HG02571 (cell line): Measurements from ENCODE around the gene L1CAM.

Source experiments
- ATAC-seq: cut with Tn5 transposase; IDR thresholded peaks from one replicate; pipeline ENCODE4 v1.9.1; 2021; ENCODE audit warnings: mild to moderate bottlenecking, moderate library complexity; ENCODE audit not compliant: unreplicated experiment

The L1CAM gene

GRCh38 chrX:153905481-153906095, 19.6 kb upstream of the L1CAM start:
- no peak for ATAC-seq

GRCh38 chrX:153903991-153904957, 18.3 kb upstream of the L1CAM start, which contains the start of gene AVPR2:
TSS of gene AVPR2 (plus strand) at chrX:153904673. CDS start at chrX:153905146, 473 bp downstream.
- no peak for ATAC-seq

GRCh38 chrX:153903238-153903980, 17.4 kb upstream of the L1CAM start:
- ATAC-seq = no peak

GRCh38 chrX:153902385-153902784, 16.4 kb upstream of the L1CAM start:
- ATAC-seq = no peak

- no peak for ATAC-seq
Measured at GRCh38 chrX:153901753-153902140, 15.8 kb upstream of the L1CAM start.

- ATAC-seq = peak; percentile 71
Measured at GRCh38 chrX:153900831-153901752, 15.1 kb upstream of the L1CAM start.

- no peak for ATAC-seq
Measured at GRCh38 chrX:153897899-153898298, 11.9 kb upstream of the L1CAM start.

- no peak for ATAC-seq
Measured at GRCh38 chrX:153889123-153889522, 3.1 kb upstream of the L1CAM start.

- no peak for ATAC-seq
Measured at GRCh38 chrX:153888344-153888743, 2.4 kb upstream of the L1CAM start.

- no peak for ATAC-seq
Measured at GRCh38 chrX:153887385-153887784, 1.4 kb upstream of the L1CAM start.

- ATAC-seq = no peak
Measured at GRCh38 chrX:153886915-153887314, 942 bp upstream of the L1CAM start.

GRCh38 chrX:153885208-153885787, 675 bp downstream of the L1CAM start:
- no peak for ATAC-seq

GRCh38 chrX:153884590-153884989, 1.4 kb downstream of the L1CAM start:
- no peak for ATAC-seq

GRCh38 chrX:153884136-153884535, 1.8 kb downstream of the L1CAM start:
- ATAC-seq = no peak

- ATAC-seq = no peak
Measured at GRCh38 chrX:153883163-153883843, 2.7 kb downstream of the L1CAM start.

- ATAC-seq = no peak
Measured at GRCh38 chrX:153882557-153882956, 3.4 kb downstream of the L1CAM start.

GRCh38 chrX:153882086-153882498, 3.9 kb downstream of the L1CAM start:
- ATAC-seq = no peak

- no peak for ATAC-seq
Measured at GRCh38 chrX:153881281-153881680, 4.7 kb downstream of the L1CAM start.

- no peak for ATAC-seq
Measured at GRCh38 chrX:153880440-153880815, 5.5 kb downstream of the L1CAM start.
